Astrocyte (in vitro differentiated cells and primary cell): ENCODE measurements around the gene QRFP.

Source experiments
- CTCF ChIP-seq: IDR thresholded peaks from 2 replicates; pipeline ENCODE4 v1.5.1; 2011; ENCODE audit warnings: low read depth, mild to moderate bottlenecking, inconsistent platforms, low read length, moderate library complexity; ENCODE audit not compliant: insufficient read depth
- EZH2 ChIP-seq: IDR thresholded peaks from 2 replicates; pipeline ENCODE4 v1.6.1; 2012; ENCODE audit warnings: mild to moderate bottlenecking, low read length, inconsistent platforms; ENCODE audit not compliant: insufficient read depth

DNA sequence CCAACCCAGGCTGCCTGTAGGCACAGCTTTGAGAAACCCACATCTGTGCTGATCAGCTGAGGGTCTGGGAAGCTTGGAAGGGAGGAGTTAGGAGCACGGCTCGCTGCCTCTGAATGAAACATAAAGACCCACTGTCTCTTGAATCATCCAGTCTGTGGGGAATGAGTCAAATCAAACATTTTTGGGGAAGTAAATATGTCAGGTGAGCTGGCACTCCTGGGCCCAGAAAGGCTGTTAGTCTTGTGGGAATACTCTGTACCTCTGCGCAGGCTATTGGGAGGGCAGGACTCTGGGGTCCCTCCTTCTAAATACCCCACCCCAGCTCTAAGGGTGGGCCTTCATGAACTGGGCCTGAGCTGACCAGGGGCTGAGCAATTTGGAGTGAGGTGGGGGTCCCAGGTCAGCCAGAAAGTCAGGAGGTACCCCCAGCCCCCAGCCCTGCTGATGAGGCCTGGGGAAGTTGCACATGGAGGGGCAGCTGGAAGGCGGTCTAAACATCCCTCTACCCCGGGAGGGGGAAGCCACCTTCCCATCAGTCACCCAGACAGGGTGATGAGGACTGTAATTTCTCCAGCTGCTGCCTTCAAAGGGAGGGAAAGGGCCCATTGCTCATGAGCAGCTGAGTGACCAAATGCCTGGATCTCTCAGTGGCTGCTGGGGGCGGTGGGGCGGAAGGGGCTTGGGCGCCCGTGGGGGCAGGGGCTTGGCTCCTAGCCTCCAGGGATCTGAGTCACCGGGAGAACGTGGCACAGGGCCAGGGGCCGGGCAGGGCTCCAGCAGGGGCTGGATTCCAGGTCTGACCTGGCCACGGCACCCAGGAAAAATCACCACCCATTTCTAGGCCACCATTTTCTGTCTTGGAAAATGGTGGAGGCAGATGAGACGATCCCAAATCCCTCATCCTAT, 31.6 kb upstream of the QRFP start:
- TF ChIP-seq CTCF = no peak
- TF ChIP-seq EZH2 = no peak
